Psoas muscle (tissue), 8 donors: ENCODE data around the gene CCDC86. TPM values are rescaled to one million over a fixed set of nuclear protein-coding genes. Genes with fewer than 3 reads are reported as not detected.

Source experiments
- ATAC-seq, 4 donors: fragments of 200-7000 bp; cut with Tn5 transposase; one replicate each; pipeline ENCODE4 v1.9.1; 2020; ENCODE audit warnings: moderate library complexity in 3 of 4, mild to moderate bottlenecking in 2 of 4
- DNase-seq, 2 donors: peaks; one replicate each; pipeline ENCODE4 v3.0.0-alpha.2; 2020
- H3K27ac ChIP-seq: fragments of 200-600 bp; one replicate; pipeline ENCODE4 v1.8.0; 2022
- H3K27me3 ChIP-seq, 3 donors: fragments of 200-600 bp in 1 of 3; one replicate each; pipeline versions ENCODE4 v1.6.1 to v1.8.0; 2013 to 2022; ENCODE audit warnings: low read length in 2 of 3, mild to moderate bottlenecking in 2 of 3, moderate library complexity in 1 of 3; ENCODE audit not compliant: insufficient read depth in 3 of 3
- H3K36me3 ChIP-seq, 2 donors: fragments of 200-600 bp in 1 of 2; one replicate each; pipeline versions ENCODE4 v1.6.1 to v1.8.0; 2013 to 2022; ENCODE audit warnings: low read depth in 1 of 2, mild to moderate bottlenecking in 1 of 2, moderate library complexity in 1 of 2; ENCODE audit not compliant: insufficient read depth in 1 of 2
- H3K4me1 ChIP-seq: fragments of 200-600 bp; one replicate; pipeline ENCODE4 v1.8.0; 2022
- H3K4me3 ChIP-seq: fragments of 200-600 bp; one replicate; pipeline ENCODE4 v1.8.0; 2022; ENCODE audit warnings: mild to moderate bottlenecking
- H3K9me3 ChIP-seq: fragments of 200-600 bp; one replicate; pipeline ENCODE4 v1.8.0; 2022
- CTCF ChIP-seq: fragments of 200-600 bp; IDR thresholded peaks from one replicate; pipeline ENCODE4 v1.8.0; 2022; ENCODE audit warnings: antibody characterized with exemption
- WGBS, 3 donors: extraction: QIAGEN DNeasy Blood & Tissue Kit; methylation state at CpG; one replicate each; pipeline versions ENCODE4 v1.1.6 to v1.1.7; 2013; 5-methylcytosine and 5-hydroxymethylcytosine counted together
- intact Hi-C, 2 donors: fragments of 100-400 bp; cut with DNase I; formaldehyde crosslinking; loops; one replicate each; pipeline versions ENCODE4 v1.11.0 to v1.14.2; 2022
- long read RNA-seq, 2 donors: library from polyadenylated mRNA; unstranded; transcript quantifications; one replicate each; pipeline ENCODE4 v2.0.0, GENCODE V29; 2021
- polyA plus RNA-seq, 3 donors: library from polyadenylated mRNA; stranded (reverse); fragments of 200-250 nt; gene quantifications; one replicate each; pipeline ENCODE4 v1.2.3, GENCODE V29; 2013
- total RNA-seq, 4 donors: library from RNA; stranded (reverse); fragmentation: NEBNext Ultra II Directional in 2 of 4; extraction: Animal tissue kit (Norgen Biotek cat#: 25700) in 2 of 4; gene quantifications; one replicate each; pipeline versions ENCODE4 v1.2.1 to v1.2.4, GENCODE V29; 2021 to 2023
- donor health status: healthy with polysubstance abuse.
- donor health status: DM: no; HTN: no; CAD: no; lungs with moderate emphysema.
- donor health status: Bipolar disorder and iron deficiency.
- donor health status: healthy.
- donor health status: DM: yes; HTN: yes; CAD: no.
- donor health status: DM: no; HTN: no; CAD: no.
- donor health status: DM: no; HTN: no; CAD: no.
- donor health status: DM: yes; HTN: yes; CAD: no.

The CCDC86 gene, protein sequence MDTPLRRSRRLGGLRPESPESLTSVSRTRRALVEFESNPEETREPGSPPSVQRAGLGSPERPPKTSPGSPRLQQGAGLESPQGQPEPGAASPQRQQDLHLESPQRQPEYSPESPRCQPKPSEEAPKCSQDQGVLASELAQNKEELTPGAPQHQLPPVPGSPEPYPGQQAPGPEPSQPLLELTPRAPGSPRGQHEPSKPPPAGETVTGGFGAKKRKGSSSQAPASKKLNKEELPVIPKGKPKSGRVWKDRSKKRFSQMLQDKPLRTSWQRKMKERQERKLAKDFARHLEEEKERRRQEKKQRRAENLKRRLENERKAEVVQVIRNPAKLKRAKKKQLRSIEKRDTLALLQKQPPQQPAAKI
- total RNA-seq: 10 to 100 TPM; 24.8 to 43.9 (median 30.1) TPM
- 10 to 100 TPM; 36.2 to 55.4 (median 53.6) TPM for polyA plus RNA-seq
- long read RNA-seq, donor 1, transcript CCDC86-201 (4 exons, 1,893 nt): major isoform, 24 of 24 reads
- long read RNA-seq, donor 1, partial matches to known transcripts: 0 of 24 reads
- long read RNA-seq, donor 1, other reads (novel, unspliced or antisense): 0 of 24 reads
- long read RNA-seq, donor 2, transcript CCDC86-201 (4 exons, 1,893 nt): major isoform, 86 of 92 reads
- long read RNA-seq, donor 2, partial matches to known transcripts: 0 of 92 reads
- long read RNA-seq, donor 2, other reads (novel, unspliced or antisense): 5 of 92 reads

DNA sequence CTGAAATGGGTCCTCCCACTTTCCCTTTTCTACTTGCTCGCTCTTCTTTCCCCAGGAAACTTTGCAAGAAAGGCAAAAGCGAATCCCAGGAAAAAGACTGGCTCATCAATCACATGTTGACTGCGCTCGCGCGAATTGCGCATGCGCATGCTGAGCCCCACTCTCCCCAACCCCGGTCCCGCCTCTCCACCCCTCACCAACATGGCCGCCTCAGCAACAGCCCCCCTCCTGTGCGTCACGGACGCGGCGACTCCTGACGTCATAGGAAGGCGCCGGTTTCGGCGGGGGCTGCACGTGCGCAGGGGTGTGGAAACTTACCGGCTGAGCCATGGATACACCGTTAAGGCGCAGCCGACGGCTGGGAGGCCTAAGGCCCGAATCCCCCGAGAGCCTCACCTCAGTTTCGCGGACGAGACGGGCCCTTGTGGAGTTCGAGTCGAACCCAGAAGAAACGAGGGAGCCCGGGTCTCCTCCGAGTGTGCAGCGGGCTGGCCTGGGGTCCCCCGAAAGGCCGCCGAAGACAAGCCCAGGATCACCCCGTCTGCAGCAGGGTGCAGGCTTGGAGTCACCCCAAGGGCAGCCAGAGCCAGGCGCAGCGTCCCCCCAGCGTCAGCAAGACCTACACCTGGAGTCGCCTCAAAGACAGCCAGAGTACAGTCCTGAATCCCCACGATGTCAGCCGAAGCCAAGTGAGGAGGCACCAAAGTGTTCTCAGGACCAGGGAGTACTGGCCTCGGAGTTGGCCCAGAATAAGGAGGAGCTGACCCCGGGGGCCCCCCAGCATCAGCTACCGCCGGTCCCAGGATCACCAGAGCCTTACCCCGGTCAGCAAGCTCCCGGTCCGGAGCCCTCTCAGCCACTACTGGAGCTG, at the start of gene CCDC86:
Gene CCDC86, plus strand, starts transcription at position 317 of the 871 bp plus-strand sequence. Its CDS starts 12 bp downstream, at position 329.
- peak; percentile 97 to 98 for DNase-seq
- peak; percentile 95 to 97 (median 96) for ATAC-seq
- Histone ChIP-seq H3K9me3 (no peaks in the 10 kb centered on the region), H3K4me3 (peak within 1 kb of the TSS; percentile 99), H3K27me3 (no peaks in the 10 kb centered on the region), H3K4me1 (peaks cover 28% of the 10 kb centered on the region), H3K36me3 (peaks cover 0 to 2% of the 10 kb centered on the region in 2 donors), H3K27ac (peak within 1 kb of the TSS; percentile 90)
- intact Hi-C loops: loop anchor here (2.0 to 10.0 kb wide), 3 partner anchors 60 to 323 kb away; partner anchors contain the start of gene VPS37C (in 1 of the 2)
- WGBS, 3 donors: 0 to 1% (median 1%) methylated on average over 50 to 57 of the region's 57 CpGs
- no peak for TF ChIP-seq CTCF

DNA sequence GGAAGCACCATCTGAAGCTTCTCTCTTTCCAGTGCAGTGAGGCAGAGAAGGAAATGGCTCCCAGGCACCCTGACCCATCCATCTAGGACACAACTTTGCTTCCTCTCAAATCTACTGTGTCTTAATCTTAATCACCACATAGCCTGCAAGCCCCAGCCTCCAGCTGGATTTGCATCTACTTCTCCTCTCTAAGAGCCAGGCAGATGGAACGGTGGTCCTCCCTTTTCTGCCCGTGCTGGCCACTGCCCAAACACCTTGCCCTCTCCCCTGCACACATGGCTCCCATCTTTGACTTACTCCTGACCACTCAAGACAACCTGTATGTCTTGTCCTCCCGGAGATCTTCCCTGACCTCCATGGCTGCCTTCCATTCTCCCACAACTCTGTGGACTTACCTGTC, 49.4 kb upstream of the CCDC86 start:
- peaks cover 2% of the 10 kb centered on the region for H3K4me1 ChIP-seq
- DNase-seq (no peak), ATAC-seq (no peak)
- intact Hi-C loops: no loop called here
- no peaks in the 10 kb centered on the region for H3K36me3 ChIP-seq
- no peaks in the 10 kb centered on the region for H3K27me3 ChIP-seq
- no peak overlapping the region for H3K4me3 ChIP-seq
- no peaks in the 10 kb centered on the region for H3K9me3 ChIP-seq
- no peak overlapping the region for H3K27ac ChIP-seq
- 75 to 82% (median 77%) methylated on average over 3 of the region's 3 CpGs for WGBS, 3 donors
- no peak for TF ChIP-seq CTCF

DNA sequence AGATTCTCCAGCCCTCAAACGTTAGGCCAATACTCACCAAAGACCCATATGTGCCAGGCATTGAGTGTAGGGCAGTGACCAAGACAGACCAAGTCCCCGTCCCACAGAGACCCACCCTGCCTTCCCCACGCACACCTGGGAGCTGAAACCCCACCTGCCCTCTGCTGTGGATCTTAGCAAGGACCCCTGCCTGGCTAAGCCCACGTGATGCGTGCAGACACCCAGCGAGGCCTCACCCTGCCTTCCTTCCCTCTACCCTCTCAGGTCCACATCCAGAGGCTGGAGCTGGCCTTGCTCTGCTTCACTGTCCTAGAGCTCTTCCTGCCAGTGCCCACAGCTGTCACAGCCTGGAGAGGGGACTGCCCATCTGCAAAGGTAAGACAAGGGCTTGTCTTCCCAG, 46.6 kb upstream of the CCDC86 start:
- Histone ChIP-seq H3K4me1 (no peaks in the 10 kb centered on the region), H3K4me3 (no peak overlapping the region), H3K36me3 (no peaks in the 10 kb centered on the region), H3K9me3 (no peaks in the 10 kb centered on the region), H3K27ac (no peak overlapping the region), H3K27me3 (peaks cover 0 to 3% (median 0%) of the 10 kb centered on the region in 3 donors)
- ATAC-seq: no peak
- intact Hi-C loops: no loop called here
- peak in 1 of 2 donors; percentile 26 for DNase-seq
- 65 to 83% (median 70%) methylated on average over 6 of the region's 6 CpGs for WGBS, 3 donors
- TF ChIP-seq CTCF: no peak

DNA sequence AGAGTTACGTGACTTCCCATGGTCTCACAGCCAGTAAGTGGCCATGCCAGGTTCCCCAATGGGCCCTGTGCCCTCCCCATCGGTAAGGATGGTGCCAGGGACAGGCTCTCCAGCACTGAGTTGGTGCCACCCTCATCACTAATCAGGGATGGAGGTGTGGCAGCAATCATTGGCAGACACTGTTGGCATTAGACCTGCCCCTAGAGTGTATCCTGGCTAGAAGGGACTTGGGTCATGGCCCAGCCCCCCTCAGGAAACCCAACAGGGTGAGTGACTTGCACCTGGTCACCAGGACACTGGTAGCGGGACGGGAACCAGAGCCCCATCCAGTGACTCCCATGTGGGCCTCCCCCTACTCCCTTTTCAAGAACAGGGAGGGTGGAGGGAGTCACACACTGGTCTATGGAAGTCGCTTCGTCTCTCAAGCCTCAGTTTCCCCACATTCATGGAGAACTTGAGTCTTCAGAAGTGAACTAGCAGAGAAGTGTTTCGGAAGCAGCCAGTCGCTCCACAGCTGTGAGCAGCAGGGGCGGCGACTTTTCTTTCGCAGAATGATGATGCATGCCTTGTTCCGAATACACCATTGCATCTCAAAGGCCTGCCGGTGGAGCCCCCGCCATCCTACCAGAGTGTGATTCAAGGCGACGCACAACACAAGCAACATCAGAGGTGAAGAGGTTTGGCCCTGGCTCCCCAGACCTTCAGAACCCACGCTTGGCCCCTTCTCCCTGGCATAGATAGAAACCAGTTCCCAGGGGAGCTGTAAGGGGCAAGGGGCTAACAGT, 43.9 kb upstream of the CCDC86 start:
- peak in 1 of 2 donors; percentile 26 for DNase-seq
- TF ChIP-seq CTCF: no peak
- ATAC-seq: no peak
- intact Hi-C loops: no loop called here
- H3K4me1 ChIP-seq: no peaks in the 10 kb centered on the region
- no peak overlapping the region for H3K4me3 ChIP-seq
- no peak overlapping the region for H3K27ac ChIP-seq
- H3K36me3 ChIP-seq: no peaks in the 10 kb centered on the region
- H3K27me3 ChIP-seq: peaks cover 0 to 3% (median 0%) of the 10 kb centered on the region in 3 donors
- H3K9me3 ChIP-seq: no peaks in the 10 kb centered on the region
- 79 to 80% (median 80%) methylated on average over 17 of the region's 17 CpGs for WGBS, 3 donors
